K562 (cell line): ENCODE data around the gene DOLK. TPM values are rescaled to one million over a fixed set of nuclear protein-coding genes. Genes with fewer than 3 reads are reported as not detected.

Experiments
- ATAC-seq: fragments of 200-7000 bp; cut with Tn5 transposase; 3 replicates; pipeline ENCODE4 v1.9.1; 2020; ENCODE audit warnings: moderate library complexity
- BruUV-seq: library from RNA; stranded (reverse); fragments of 400-500 nt; replicated peaks from 2 replicates; lab custom pipeline; 2021; lab: Mats Ljungman, UMichigan
- CTCF ChIA-PET: fragments of 300-600 bp; formaldehyde crosslinking; extraction: SDS; loops from one replicate; lab custom pipeline; 2021; ENCODE audit warnings: low intra/inter-chr PET ratio; lab: Yijun Ruan, JAX
- POLR2A ChIA-PET: fragments of 300-600, 350-650 bp; sonication (Branson Sonifier 250); formaldehyde crosslinking; extraction: SDS; loops from one replicate; lab custom pipeline; 2021; ENCODE audit warnings: antibody characterized with exemption, inconsistent platforms; lab: Yijun Ruan, JAX
- DNase-seq, 4 experiments: peaks; one replicate each; pipeline versions ENCODE4 v3.0.0 to v3.0.0-alpha.2; 2011 to 2018; ENCODE audit warnings: low spot score in 3 of 4, mixed read lengths in 3 of 4; ENCODE audit errors: extremely low read depth in 1 of 4
- FAIRE-seq: peaks from 2 replicates; lab custom pipeline; 2011; peaks lifted over from hg19 to GRCh38; lab: Jason Lieb, UNC
- H2AFZ ChIP-seq: 2 replicates; pipeline ENCODE4 v1.6.0; 2011; ENCODE audit warnings: low read depth, low read length, control low read depth, inconsistent platforms
- H3K27ac ChIP-seq: fragments of 200-600 bp; 3 replicates; pipeline ENCODE4 v1.8.0; 2011; ENCODE audit warnings: low read depth, mild to moderate bottlenecking, control low read depth, inconsistent platforms, low read length, moderate library complexity, mixed read lengths; ENCODE audit errors: extremely low read depth
- H3K27me3 ChIP-seq, 2 experiments: fragments of 300-600 bp in 1 of 2; 2 replicates in 1 of 2; 3 replicates in 1 of 2; pipeline versions ENCODE4 v1.6.0 to v1.8.0; 2011; ENCODE audit warnings: inconsistent platforms in 2 of 2, low read length in 2 of 2, mild to moderate bottlenecking in 1 of 2, mixed read lengths in 1 of 2, moderate library complexity in 1 of 2; ENCODE audit not compliant: control insufficient read depth in 2 of 2, insufficient read depth in 2 of 2
- H3K36me3 ChIP-seq: fragments of 300-600 bp; 3 replicates; pipeline ENCODE4 v1.8.0; 2011; ENCODE audit warnings: mild to moderate bottlenecking, low read length, inconsistent platforms; ENCODE audit not compliant: control insufficient read depth, insufficient read depth
- H3K4me1 ChIP-seq, 2 experiments: fragments of 200-600 bp in 1 of 2; replicated peaks in 1 of 2; 2 replicates in 1 of 2; 3 replicates in 1 of 2; pipeline versions ENCODE4 v1.5.1 to v1.8.0; 2011; ENCODE audit warnings: inconsistent platforms in 2 of 2, low read length in 2 of 2, mild to moderate bottlenecking in 1 of 2, mixed read lengths in 1 of 2, moderate library complexity in 1 of 2; ENCODE audit not compliant: control insufficient read depth in 2 of 2, insufficient read depth in 2 of 2
- H3K4me2 ChIP-seq: 2 replicates; pipeline ENCODE4 v1.6.1; 2011; ENCODE audit warnings: low read length, control low read depth, inconsistent platforms, mixed read lengths; ENCODE audit not compliant: insufficient read depth
- H3K4me3 ChIP-seq: fragments of 200-600 bp; sonication (generic), shearing (Covaris generic); 2 replicates; pipeline ENCODE4 v1.5.1; 2016; ENCODE audit warnings: control low read depth, inconsistent platforms
- H3K79me2 ChIP-seq: fragments of 200-600 bp; 3 replicates; pipeline ENCODE4 v1.8.0; 2011; ENCODE audit warnings: low read length, inconsistent platforms; ENCODE audit not compliant: control insufficient read depth, insufficient read depth
- H3K9ac ChIP-seq, 2 experiments: 2 replicates each; pipeline versions ENCODE4 v1.6.0 to v1.6.1; 2011; ENCODE audit warnings: low read depth in 2 of 2, low read length in 2 of 2, control low read depth in 1 of 2, inconsistent platforms in 1 of 2, mild to moderate bottlenecking in 1 of 2, mixed read lengths in 1 of 2; ENCODE audit not compliant: insufficient read depth in 1 of 2
- H3K9me1 ChIP-seq: one replicate; pipeline ENCODE4 v1.6.0; 2011; ENCODE audit warnings: inconsistent platforms, mild to moderate bottlenecking, low read length, moderate library complexity; ENCODE audit not compliant: control insufficient read depth, insufficient read depth
- H3K9me3 ChIP-seq: replicated peaks from 2 replicates; pipeline ENCODE4 v1.5.1; 2011; ENCODE audit warnings: low read depth, low read length, inconsistent platforms; ENCODE audit not compliant: control insufficient read depth, insufficient read depth
- H4K20me1 ChIP-seq: replicated peaks from 2 replicates; pipeline ENCODE4 v1.6.1; 2011; ENCODE audit warnings: low read length, inconsistent platforms, mixed read lengths; ENCODE audit not compliant: control insufficient read depth, insufficient read depth
- MAX ChIP-seq: sonication (generic); formaldehyde crosslinking; IDR thresholded peaks from 2 replicates; pipeline ENCODE4 v1.9.0; 2022; ENCODE audit warnings: mild to moderate bottlenecking, missing genetic modification reagents
- NFIX ChIP-seq: fragments of 250-450 bp; sonication (Bioruptor Pico); IDR thresholded peaks from 2 replicates; pipeline ENCODE4 v1.4.0; 2020; ENCODE audit warnings: low read depth, mild to moderate bottlenecking, moderate library complexity
- POLR2G ChIP-seq: fragments of 200-400 bp; formaldehyde crosslinking; IDR thresholded peaks from 2 replicates; pipeline ENCODE4 v1.6.1; 2017; ENCODE audit warnings: low read depth, mild to moderate bottlenecking, antibody characterized with exemption, low read length, moderate library complexity
- whole genome bisulfite sequencing: fragments of 100-300 bp; shearing (Covaris generic); methylation state at CpG from one replicate; pipeline ENCODE4 v1.1.6; 2016; ENCODE audit warnings: low coverage, mixed read lengths; ENCODE audit not compliant: insufficient coverage; ENCODE audit errors: missing lambda C conversion rate; 5-methylcytosine and 5-hydroxymethylcytosine counted together
- in situ Hi-C: fragments of 300-500 bp; cut with MboI; formaldehyde crosslinking; loops from 4 replicates; pipeline ENCODE4 v1.15.0; 2018; ENCODE audit warnings: inconsistent platforms, mixed read lengths
- intact Hi-C: fragments of 100-400 bp; cut with micrococcal nuclease; formaldehyde crosslinking; loops from 2 replicates; pipeline ENCODE4 v1.14.2; 2022
- polyA plus RNA-seq, 8 experiments: library from polyadenylated mRNA; depleted of rRNA in 4 of 8; stranded (reverse) in 5 of 8; unstranded in 3 of 8; fragments of >200 nt; fragmentation: Nextera tagmentation in 2 of 8; fragmentation: Illumina TruSeq in 1 of 8; extraction: Ambion mirVana in 2 of 8; extraction: Trizol in 1 of 8; gene quantifications; 2 replicates each; pipeline versions ENCODE4 v1.2.1 to v1.2.3, GENCODE V29; 2011 to 2014; ENCODE audit warnings: inconsistent platforms in 1 of 8, missing spikeins in 1 of 8
- total RNA-seq, 7 experiments: library from RNA; depleted of rRNA in 6 of 7; stranded (reverse); fragments of >200 nt in 6 of 7; fragmentation: Illumina TruSeq in 2 of 7; extraction: Trizol in 2 of 7; gene quantifications; 2 replicates each; pipeline versions ENCODE4 v1.2.1 to v1.2.3, GENCODE V29; 2011 to 2021; ENCODE audit warnings: low replicate concordance in 1 of 7

The DOLK gene
- total and polyA plus RNA-seq, 9 of the 15 experiments (the other 6 are each of a cell fraction or from before 2014, with no cell fraction given): 2.6 to 14.2 (median 11.7) TPM

GRCh38 chr9:128902351-128903078, 44.9 kb downstream of the DOLK start:
- Histone ChIP-seq H3K27me3 (no peaks in the 10 kb centered on the region), H3K27ac (no peak overlapping the region), H2AFZ (no peak overlapping the region), H3K9ac (peak overlapping the region in 1 of 2 experiments; percentile 66; a peak in 2 of 4 replicates), H3K79me2 (no peaks in the 10 kb centered on the region), H3K4me2 (no peak overlapping the region), H3K4me3 (no peak overlapping the region), H3K9me1 (no peaks in the 10 kb centered on the region), H4K20me1 (no peaks in the 10 kb centered on the region; the same call in 1 of the 2 replicates), H3K4me1 (peaks cover 0 to 28% of the 10 kb centered on the region in 2 experiments; a peak in 1 of 5 replicates), H3K9me3 (no peaks in the 10 kb centered on the region), H3K36me3 (peaks cover 20% of the 10 kb centered on the region; the same call in 2 of the 3 replicates)
- POLR2A ChIA-PET: interaction anchor here (0.6 to 2.0 kb wide), 4 partner anchors 11 to 735 kb away, joined by 3 to 6 read pairs (median 4); no protein-coding TSS in a partner anchor
- WGBS: 78% methylated on average over 18 of the region's 23 CpGs
- in situ Hi-C loops (no loop called here), intact Hi-C loops (no loop called here)
- CTCF ChIA-PET: no interaction called here
- 0 out of 2 replicates have a peak, but pooled peaks have one; percentile 23 for TF ChIP-seq POLR2G
- TF ChIP-seq MAX (CRISPR knock-in tag): peak; percentile 50
- TF ChIP-seq NFIX: no peak
- ATAC-seq (no peak; the same call in 1 of the 3 replicates), DNase-seq (no peak), FAIRE-seq (no peak)
- no TSS peak for BruUV-seq
